Measurements from ENCODE around the gene ASCL5. TPM values are rescaled to one million over a fixed set of nuclear protein-coding genes. Genes with fewer than 3 reads are reported as not detected.

ASCL5 gene
- polyA plus RNA-seq, 3 donors, result not detected

DNA sequence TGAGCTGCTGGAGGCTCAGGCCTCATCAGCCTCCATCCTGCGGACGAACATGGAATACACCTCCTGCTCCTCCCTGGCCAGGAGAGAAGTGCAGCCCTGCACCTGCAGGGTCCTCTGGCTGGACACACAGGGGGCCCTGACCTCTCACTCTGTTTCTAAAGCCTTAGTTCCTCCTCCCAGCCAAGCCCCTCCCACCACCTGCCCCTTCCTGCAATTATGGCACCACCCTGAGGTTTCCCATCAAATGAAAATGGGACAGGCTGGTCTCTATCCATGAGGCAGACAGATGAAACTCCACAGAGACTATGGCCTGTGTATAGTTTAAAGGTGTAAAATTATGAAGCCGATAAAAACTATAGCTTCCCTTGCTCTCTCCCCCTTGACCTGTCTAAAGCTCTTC, 57.3 kb downstream of the ASCL5 start:
- TF ChIP-seq, protein P1, sequence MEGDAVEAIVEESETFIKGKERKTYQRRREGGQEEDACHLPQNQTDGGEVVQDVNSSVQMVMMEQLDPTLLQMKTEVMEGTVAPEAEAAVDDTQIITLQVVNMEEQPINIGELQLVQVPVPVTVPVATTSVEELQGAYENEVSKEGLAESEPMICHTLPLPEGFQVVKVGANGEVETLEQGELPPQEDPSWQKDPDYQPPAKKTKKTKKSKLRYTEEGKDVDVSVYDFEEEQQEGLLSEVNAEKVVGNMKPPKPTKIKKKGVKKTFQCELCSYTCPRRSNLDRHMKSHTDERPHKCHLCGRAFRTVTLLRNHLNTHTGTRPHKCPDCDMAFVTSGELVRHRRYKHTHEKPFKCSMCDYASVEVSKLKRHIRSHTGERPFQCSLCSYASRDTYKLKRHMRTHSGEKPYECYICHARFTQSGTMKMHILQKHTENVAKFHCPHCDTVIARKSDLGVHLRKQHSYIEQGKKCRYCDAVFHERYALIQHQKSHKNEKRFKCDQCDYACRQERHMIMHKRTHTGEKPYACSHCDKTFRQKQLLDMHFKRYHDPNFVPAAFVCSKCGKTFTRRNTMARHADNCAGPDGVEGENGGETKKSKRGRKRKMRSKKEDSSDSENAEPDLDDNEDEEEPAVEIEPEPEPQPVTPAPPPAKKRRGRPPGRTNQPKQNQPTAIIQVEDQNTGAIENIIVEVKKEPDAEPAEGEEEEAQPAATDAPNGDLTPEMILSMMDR (IDR thresholded peaks at IDR 0.05), result no peak
- Histone ChIP-seq H3K4me2 (replicated peaks; ENCODE audit: extremely low read depth, low read length, poor library complexity, severe bottlenecking) (no peak overlapping the region), H3K27me3 (ENCODE audit: control insufficient read depth in 2 of 2, insufficient read depth in 2 of 2, low read length in 2 of 2) (no peaks in the 10 kb centered on the region), H4K20me1 (ENCODE audit: insufficient read depth, low read length) (no peaks in the 10 kb centered on the region), H3K79me2 (ENCODE audit: insufficient read depth, low read length) (no peaks in the 10 kb centered on the region), H3K27ac (ENCODE audit: low read depth in 1 of 2, low read length in 2 of 2) (no peak overlapping the region), H3K4me1 (ENCODE audit: control insufficient read depth in 1 of 2, insufficient read depth in 2 of 2, low read length in 2 of 2) (no peaks in the 10 kb centered on the region), H3K4me3 (replicated peaks in 1 of 3; ENCODE audit: low read depth in 2 of 3, low read length in 3 of 3) (no peak overlapping the region), H3K9ac (ENCODE audit: insufficient read depth, low read length, poor library complexity, severe bottlenecking) (no peak overlapping the region), H3K36me3 (replicated peaks in 1 of 2; ENCODE audit: control insufficient read depth in 1 of 2, insufficient read depth in 2 of 2, low read length in 2 of 2) (no peaks in the 10 kb centered on the region), H2AFZ (ENCODE audit: insufficient read depth, low read depth, low read length, poor library complexity, severe bottlenecking) (no peak overlapping the region), H3K9me3 (replicated peaks in 1 of 2; ENCODE audit: control insufficient read depth in 1 of 2, insufficient read depth in 1 of 2, low read length in 2 of 2) (no peaks in the 10 kb centered on the region)
- WGBS (ENCODE audit: insufficient coverage), result 92% methylated on average over 2 of the region's 3 CpGs
- Mint-ChIP-seq H3K4me1 (no peaks in the 10 kb centered on the region), H3K36me3 (no peaks in the 10 kb centered on the region), H3K9me3 (peaks cover 0 to 3% (median 0%) of the 10 kb centered on the region in 7 donors), H3K4me3 (no peak overlapping the region), H3K27ac (no peak overlapping the region), H3K27me3 (ENCODE audit: low read depth in 3 of 3) (peaks cover 0 to 3% (median 2%) of the 10 kb centered on the region in 3 donors)
- intact Hi-C loops (cut with micrococcal nuclease), result no loop called here
- no peak for DNase-seq

DNA sequence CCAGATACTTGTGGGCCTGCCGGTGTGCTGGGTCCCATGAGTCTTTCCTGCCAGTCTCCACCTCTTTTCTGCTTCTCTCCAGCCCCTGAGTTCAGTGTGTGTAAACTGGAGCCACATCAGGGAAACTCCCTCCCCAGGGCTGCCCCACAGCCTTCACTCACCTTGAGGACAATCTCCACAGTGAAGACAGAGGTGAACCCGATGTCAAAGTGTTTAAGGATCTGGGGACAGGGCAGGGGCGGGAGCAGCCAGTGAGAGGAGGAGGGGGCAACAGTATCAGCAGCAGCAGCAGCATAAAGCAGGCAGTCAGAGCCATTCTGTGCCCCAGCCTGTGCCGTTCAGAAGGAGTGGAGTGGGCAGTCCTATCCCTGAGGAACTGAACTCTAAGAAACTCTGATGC, 58.0 kb downstream of the ASCL5 start:
- H3K36me3 ChIP-seq (replicated peaks in 1 of 2; ENCODE audit: control insufficient read depth in 1 of 2, insufficient read depth in 2 of 2, low read length in 2 of 2), result no peaks in the 10 kb centered on the region
- no peak overlapping the region for H3K27ac Mint-ChIP-seq
- WGBS (ENCODE audit: insufficient coverage), result 89% methylated on average over 4 of the region's 4 CpGs
- H3K4me3 Mint-ChIP-seq, result no peak overlapping the region
- no peak overlapping the region for H3K4me2 ChIP-seq (replicated peaks; ENCODE audit: extremely low read depth, low read length, poor library complexity, severe bottlenecking)
- no peaks in the 10 kb centered on the region for H3K9me3 ChIP-seq (replicated peaks in 1 of 2; ENCODE audit: control insufficient read depth in 1 of 2, insufficient read depth in 1 of 2, low read length in 2 of 2)
- no peak overlapping the region for H3K9ac ChIP-seq (ENCODE audit: insufficient read depth, low read length, poor library complexity, severe bottlenecking)
- TF ChIP-seq, protein P1 (IDR thresholded peaks at IDR 0.05), result no peak
- peaks cover 0 to 3% (median 0%) of the 10 kb centered on the region in 7 donors for H3K9me3 Mint-ChIP-seq
- H3K79me2 ChIP-seq (ENCODE audit: insufficient read depth, low read length), result no peaks in the 10 kb centered on the region
- intact Hi-C loops (cut with micrococcal nuclease), result no loop called here
- no peak for DNase-seq
- no peak overlapping the region for H3K27ac ChIP-seq (ENCODE audit: low read depth in 1 of 2, low read length in 2 of 2)
- H3K4me1 Mint-ChIP-seq, result no peaks in the 10 kb centered on the region
- H3K27me3 Mint-ChIP-seq (ENCODE audit: low read depth in 3 of 3), result peaks cover 2 to 3% (median 3%) of the 10 kb centered on the region in 3 donors
- no peak overlapping the region for H3K4me3 ChIP-seq (replicated peaks in 1 of 3; ENCODE audit: low read depth in 2 of 3, low read length in 3 of 3)
- H3K4me1 ChIP-seq (ENCODE audit: control insufficient read depth in 1 of 2, insufficient read depth in 2 of 2, low read length in 2 of 2), result no peaks in the 10 kb centered on the region
- H4K20me1 ChIP-seq (ENCODE audit: insufficient read depth, low read length), result no peaks in the 10 kb centered on the region
- no peaks in the 10 kb centered on the region for H3K27me3 ChIP-seq (ENCODE audit: control insufficient read depth in 2 of 2, insufficient read depth in 2 of 2, low read length in 2 of 2)
- no peaks in the 10 kb centered on the region for H3K36me3 Mint-ChIP-seq
- H2AFZ ChIP-seq (ENCODE audit: insufficient read depth, low read depth, low read length, poor library complexity, severe bottlenecking), result no peak overlapping the region

All from CD14-positive monocyte (primary cell).